Heart left ventricle (tissue), 16 donors: ENCODE data around the gene LRRC42. TPM values are rescaled to one million over a fixed set of nuclear protein-coding genes. Genes with fewer than 3 reads are reported as not detected.

Source experiments
- ATAC-seq, 4 donors: fragments of 200-7000 bp; cut with Tn5 transposase; one replicate each; pipeline ENCODE4 v1.9.1; 2020 to 2022; ENCODE audit warnings: moderate library complexity in 4 of 4, mild to moderate bottlenecking in 3 of 4, moderate number of reproducible peaks in 1 of 4
- DNase-seq, 5 donors: peaks; one replicate each; pipeline ENCODE4 v3.0.0-alpha.2; 2020
- H3K27ac ChIP-seq, 12 donors: fragments of 200-600 bp; sonication (generic) in 4 of 12; one replicate each; pipeline versions ENCODE4 v1.5.0 to v1.8.0; 2016 to 2022; ENCODE audit warnings: mild to moderate bottlenecking in 2 of 12
- H3K27me3 ChIP-seq, 9 donors: fragments of 200-600 bp; sonication (generic) in 2 of 9; one replicate each; pipeline versions ENCODE4 v1.5.1 to v1.8.0; 2016 to 2022; ENCODE audit warnings: mild to moderate bottlenecking in 3 of 9
- H3K36me3 ChIP-seq, 9 donors: fragments of 200-600 bp; sonication (generic) in 2 of 9; one replicate each; pipeline versions ENCODE4 v1.5.0 to v1.8.0; 2018 to 2022; ENCODE audit warnings: mild to moderate bottlenecking in 2 of 9
- H3K4me1 ChIP-seq, 12 donors: fragments of 200-600 bp; sonication (generic) in 4 of 12; one replicate each; pipeline versions ENCODE4 v1.5.0 to v1.8.0; 2016 to 2022; ENCODE audit warnings: mild to moderate bottlenecking in 3 of 12
- H3K4me3 ChIP-seq, 12 donors: fragments of 200-600 bp; sonication (generic) in 4 of 12; one replicate each; pipeline versions ENCODE4 v1.5.0 to v1.8.0; 2017 to 2022; ENCODE audit warnings: mild to moderate bottlenecking in 9 of 12, moderate library complexity in 4 of 12
- H3K9me3 ChIP-seq, 12 donors: fragments of 200-600 bp; sonication (generic) in 4 of 12; one replicate each; pipeline versions ENCODE4 v1.5.0 to v1.8.0; 2016 to 2022; ENCODE audit warnings: mild to moderate bottlenecking in 1 of 12
- POLR2A ChIP-seq, 2 donors: fragments of 450-650 bp; IDR thresholded peaks; one replicate each; pipeline ENCODE4 v1.6.1; 2017; ENCODE audit warnings: antibody characterized with exemption in 2 of 2, mild to moderate bottlenecking in 2 of 2, moderate library complexity in 2 of 2
- WGBS, 4 donors: extraction: QIAGEN DNeasy Blood & Tissue Kit in 2 of 4; methylation state at CpG; one replicate each; pipeline versions ENCODE4 v1.1.5 to v1.1.7; 2013 to 2018; 5-methylcytosine and 5-hydroxymethylcytosine counted together
- intact Hi-C, 10 donors: fragments of 100-400 bp; cut with DNase I; formaldehyde crosslinking; loops; one replicate each; pipeline versions ENCODE4 v1.11.1 to v1.14.2; 2022
- polyA plus RNA-seq, 2 donors: library from polyadenylated mRNA; stranded (reverse); fragments of 200-250 nt; gene quantifications; one replicate each; pipeline ENCODE4 v1.2.3, GENCODE V29; 2013
- total RNA-seq, 9 donors: library from RNA; depleted of rRNA in 2 of 9; stranded (reverse); fragments of >200 nt in 2 of 9; fragmentation: NEBNext Ultra II Directional in 3 of 9; extraction: Animal tissue kit (Norgen Biotek cat#: 25700) in 3 of 9; gene quantifications; one replicate each; pipeline versions ENCODE4 v1.1.0 to v1.2.4, GENCODE V29; 2016 to 2023
- TF ChIP-seq, protein P1 (sequence below), 12 donors: fragments of 200-600 bp; sonication (generic) in 4 of 12; IDR thresholded peaks; one replicate each; pipeline versions ENCODE4 v1.5.0 to v1.8.0; 2018 to 2022; ENCODE audit warnings: antibody characterized with exemption in 12 of 12, mild to moderate bottlenecking in 5 of 12
- donor health status: ischemic (EF 13 %, LVEDD 7.1; RV severe dilation, severe dysfunction).
- donor health status: healthy with polysubstance abuse.
- donor health status: DM: no; HTN: yes; CAD: no.
- donor health status: DM: no; HTN: no; CAD: no.
- donor health status: ischemic (EF 25% LVEDD 6.9; RV normal size, moderate dysfunction).
- donor health status: ischemic (EF 25% LVEDD 5.7; RV mildly dilated, moderate dysfunction).
- donor health status: healthy.
- donor health status: DM: yes; HTN: yes; CAD: no.
- donor health status: ischemic (EF 35%, LVEDD 5.7; RV mildly dilated, moderate dysfunction).
- donor health status: nonischemic (EF 11% LVEDD 7.7; RV severe dilation, severe dysfunction).
- donor health status: DM: yes; HTN: yes; CAD: no.
- donor health status: PGD.
- donor health status: ischemic (EF 29% LVEDD 5.4; RV normal size, mild dysfunction).
- donor health status: nonischemic (EF 23%, LVEDD 6.1; RV moderate dilation, normal function).

The LRRC42 gene
- total and polyA plus RNA-seq, 11 donors, result 3.7 to 18.5 (median 14.3) TPM

DNA sequence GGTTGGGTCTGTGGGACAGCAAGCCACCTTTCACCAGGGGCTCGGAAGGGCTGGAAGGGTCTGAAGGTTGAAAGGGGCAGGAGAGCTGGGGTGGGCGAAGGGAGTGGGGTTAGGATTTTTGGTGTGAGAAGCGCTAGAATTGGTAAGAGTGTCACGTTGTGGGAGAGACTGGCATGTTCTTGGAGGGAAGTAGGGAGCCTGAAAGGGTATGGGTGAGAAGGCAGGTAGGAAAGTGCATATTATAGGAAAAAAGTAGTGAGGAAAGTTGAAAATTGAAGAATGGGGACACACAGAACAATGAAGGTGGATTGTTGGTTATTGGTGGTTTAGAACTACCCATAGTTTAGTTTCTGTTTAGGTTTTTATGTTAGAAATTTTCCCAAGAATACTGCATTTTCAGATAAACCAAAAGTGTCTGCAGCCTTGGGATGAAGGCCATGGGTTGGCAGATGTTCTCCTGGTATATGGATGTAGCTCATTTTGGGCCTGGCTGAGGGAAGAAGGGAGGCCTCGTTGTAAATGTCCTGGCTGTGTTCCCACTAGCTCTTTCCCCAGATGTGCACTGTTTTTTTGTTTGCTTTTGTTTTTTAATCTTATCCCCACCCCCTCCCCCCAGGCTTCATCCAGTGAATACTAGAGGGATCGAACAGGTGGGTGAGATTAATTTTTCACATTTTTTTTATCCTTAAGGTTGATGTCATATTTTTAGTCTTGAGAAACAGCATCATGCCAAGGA is 1.2 kb downstream of the LRRC42 start:
- H3K4me1 ChIP-seq, result peaks cover 2 to 41% (median 23%) of the 10 kb centered on the region in 12 donors
- intact Hi-C loops, result loop anchor here (2.0 to 10.0 kb wide), 7 partner anchors 55 to 110 kb away; partner anchors contain the start of genes YIPF1 (in 6 of the 10), TCEANC2 (in 4 of the 10), TMEM59 (in 4 of the 10) and DIO1 (in 2 of the 10)
- H3K4me3 ChIP-seq, result peak overlapping the region in 9 of 12 donors; percentile 69 to 99 (median 95)
- no peaks in the 10 kb centered on the region for H3K9me3 ChIP-seq
- DNase-seq (no peak), ATAC-seq (no peak)
- H3K27me3 ChIP-seq, result no peaks in the 10 kb centered on the region
- TF ChIP-seq, protein P1, sequence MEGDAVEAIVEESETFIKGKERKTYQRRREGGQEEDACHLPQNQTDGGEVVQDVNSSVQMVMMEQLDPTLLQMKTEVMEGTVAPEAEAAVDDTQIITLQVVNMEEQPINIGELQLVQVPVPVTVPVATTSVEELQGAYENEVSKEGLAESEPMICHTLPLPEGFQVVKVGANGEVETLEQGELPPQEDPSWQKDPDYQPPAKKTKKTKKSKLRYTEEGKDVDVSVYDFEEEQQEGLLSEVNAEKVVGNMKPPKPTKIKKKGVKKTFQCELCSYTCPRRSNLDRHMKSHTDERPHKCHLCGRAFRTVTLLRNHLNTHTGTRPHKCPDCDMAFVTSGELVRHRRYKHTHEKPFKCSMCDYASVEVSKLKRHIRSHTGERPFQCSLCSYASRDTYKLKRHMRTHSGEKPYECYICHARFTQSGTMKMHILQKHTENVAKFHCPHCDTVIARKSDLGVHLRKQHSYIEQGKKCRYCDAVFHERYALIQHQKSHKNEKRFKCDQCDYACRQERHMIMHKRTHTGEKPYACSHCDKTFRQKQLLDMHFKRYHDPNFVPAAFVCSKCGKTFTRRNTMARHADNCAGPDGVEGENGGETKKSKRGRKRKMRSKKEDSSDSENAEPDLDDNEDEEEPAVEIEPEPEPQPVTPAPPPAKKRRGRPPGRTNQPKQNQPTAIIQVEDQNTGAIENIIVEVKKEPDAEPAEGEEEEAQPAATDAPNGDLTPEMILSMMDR (IDR thresholded peaks at IDR 0.05), result no peak
- no peak for TF ChIP-seq POLR2A (IDR thresholded peaks at IDR 0.05)
- peak overlapping the region in 11 of 12 donors; percentile 76 to 98 (median 93) for H3K27ac ChIP-seq
- WGBS, 4 donors, result 53 to 57% (median 56%) methylated on average over 6 of the region's 6 CpGs
- peaks cover 0 to 19% (median 8%) of the 10 kb centered on the region in 9 donors for H3K36me3 ChIP-seq

GRCh38 chr1:53948291-53948690 is 2.1 kb downstream of the LRRC42 start:
- peaks cover 0 to 28% (median 17%) of the 10 kb centered on the region in 9 donors for H3K36me3 ChIP-seq
- 92 to 97% (median 93%) methylated on average over 5 of the region's 5 CpGs for WGBS, 4 donors

DNA sequence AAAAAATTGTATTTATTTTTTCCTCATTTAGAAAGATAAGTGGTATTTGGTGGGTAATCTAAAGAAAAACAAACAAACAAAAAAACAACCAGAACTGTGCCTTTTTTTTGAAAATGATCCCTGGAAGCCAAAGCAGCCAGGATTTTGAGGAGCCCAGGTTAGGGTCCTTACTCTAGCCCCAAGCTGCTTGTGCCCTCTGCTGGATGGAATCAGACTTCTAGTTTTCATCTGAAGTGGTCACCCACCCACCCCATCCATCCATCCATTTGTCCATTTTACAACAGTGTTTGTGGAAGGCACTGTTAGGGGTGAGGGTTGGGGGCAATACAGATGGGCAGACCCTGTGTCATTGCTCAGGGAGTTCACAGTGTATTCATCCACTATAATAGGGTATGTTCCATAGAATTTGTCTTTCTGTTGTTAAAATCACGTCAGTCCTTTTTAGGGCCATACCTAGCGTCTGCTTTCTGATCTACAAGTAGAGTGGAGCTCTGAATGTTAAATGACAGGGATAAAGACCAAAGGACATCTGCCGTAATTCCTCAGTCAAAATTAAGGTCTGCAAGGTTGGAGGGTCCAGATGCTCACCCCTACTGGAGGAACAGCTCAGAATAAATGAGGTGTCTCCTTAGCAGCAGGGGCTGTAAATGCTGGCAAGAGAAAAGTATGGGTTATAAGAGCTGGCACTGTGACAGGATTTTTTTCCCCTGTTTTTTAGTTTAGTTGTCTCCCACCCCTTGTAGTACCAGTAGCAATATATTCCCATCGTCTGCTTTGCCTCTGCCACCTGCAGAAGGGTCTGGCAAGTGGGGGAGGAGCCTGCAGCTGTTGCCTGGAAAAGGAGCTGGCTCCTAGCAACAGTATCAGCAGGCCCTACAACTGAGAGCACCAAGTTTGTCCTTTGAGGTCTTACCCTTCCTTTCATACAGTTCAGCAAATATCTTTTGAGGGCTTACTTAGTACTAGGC is 3.2 kb downstream of the LRRC42 start:
- ATAC-seq (no peak), DNase-seq (peak in 3 of 5 donors; percentile 16 to 52 (median 20))
- Histone ChIP-seq H3K27ac (peak overlapping the region in 2 of 12 donors; percentile 9 to 18), H3K4me3 (no peak overlapping the region), H3K27me3 (no peaks in the 10 kb centered on the region), H3K9me3 (no peaks in the 10 kb centered on the region), H3K4me1 (peaks cover 2 to 43% (median 21%) of the 10 kb centered on the region in 12 donors), H3K36me3 (peaks cover 0 to 38% (median 27%) of the 10 kb centered on the region in 9 donors)
- WGBS, 4 donors, result 77 to 84% (median 80%) methylated on average over 4 of the region's 4 CpGs
- TF ChIP-seq POLR2A (IDR thresholded peaks at IDR 0.05), result no peak
- TF ChIP-seq, protein P1 (IDR thresholded peaks at IDR 0.05), result peak; percentile 14 to 54 (median 28)
- intact Hi-C loops, result loop anchor here in 9 of 10 donors (5.0 to 10.0 kb wide), 6 partner anchors 57 to 112 kb away; partner anchors contain the start of genes YIPF1 (in 6 of the 9), TCEANC2 (in 4 of the 9), TMEM59 (in 4 of the 9) and DIO1 (in 2 of the 9)

More at GRCh38 chr1:53948291-53948690, 2.1 kb downstream of the LRRC42 start:
- H3K9me3 ChIP-seq, result no peaks in the 10 kb centered on the region
- peaks cover 2 to 41% (median 23%) of the 10 kb centered on the region in 12 donors for H3K4me1 ChIP-seq
- intact Hi-C loops, result loop anchor here in 9 of 10 donors (5.0 to 10.0 kb wide), 6 partner anchors 56 to 111 kb away; partner anchors contain the start of genes YIPF1 (in 6 of the 9), TCEANC2 (in 4 of the 9), TMEM59 (in 4 of the 9) and DIO1 (in 2 of the 9)
- H3K27me3 ChIP-seq, result no peaks in the 10 kb centered on the region
- TF ChIP-seq, protein P1 (IDR thresholded peaks at IDR 0.05), result no peak
- TF ChIP-seq POLR2A (IDR thresholded peaks at IDR 0.05), result no peak
- no peak for DNase-seq
- H3K4me3 ChIP-seq, result no peak overlapping the region
- ATAC-seq, result no peak
- H3K27ac ChIP-seq, result no peak overlapping the region
